K562 (cell line): ENCODE measurements around the gene HLCS. TPM values are rescaled to one million over a fixed set of nuclear protein-coding genes. Genes with fewer than 3 reads are reported as not detected.

Experiments
- GATAD2A ChIP-seq: fragments of 450-650 bp; IDR thresholded peaks from 2 replicates; pipeline ENCODE4 v1.6.1; 2017
- HNRNPUL1 ChIP-seq: fragments of 200-400 bp; formaldehyde crosslinking; IDR thresholded peaks from 2 replicates; pipeline ENCODE4 v1.6.1; 2017; ENCODE audit warnings: low read length
- MEF2A ChIP-seq: IDR thresholded peaks from 2 replicates; pipeline ENCODE4 v1.6.1; 2011; ENCODE audit warnings: low read depth, mild to moderate bottlenecking, low read length, moderate library complexity; ENCODE audit not compliant: control insufficient read depth
- MIER1 ChIP-seq: fragments of 450-650 bp; IDR thresholded peaks from 2 replicates; pipeline ENCODE4 v1.6.1; 2016; ENCODE audit warnings: antibody characterized with exemption, mild to moderate bottlenecking, low read depth
- NFE2 ChIP-seq: IDR thresholded peaks from 2 replicates; pipeline ENCODE4 v1.6.1; 2014; ENCODE audit warnings: antibody characterized with exemption, low read depth
- NR0B1 ChIP-seq: fragments of 450-650 bp; IDR thresholded peaks from one replicate; pipeline ENCODE4 v1.6.1; 2018; ENCODE audit warnings: mild to moderate bottlenecking, moderate library complexity; ENCODE audit not compliant: partially characterized antibody
- PCBP2 ChIP-seq: fragments of 200-400 bp; formaldehyde crosslinking; IDR thresholded peaks from 2 replicates; pipeline ENCODE4 v1.6.1; 2018; ENCODE audit warnings: low read length, low read depth, mild to moderate bottlenecking, moderate library complexity; ENCODE audit not compliant: poor library complexity, severe bottlenecking
- PHB2 ChIP-seq: fragments of 450-650 bp; IDR thresholded peaks from 2 replicates; pipeline ENCODE4 v1.6.1; 2017; ENCODE audit warnings: low read depth
- PTRF ChIP-seq: fragments of 450-650 bp; IDR thresholded peaks from 2 replicates; pipeline ENCODE4 v1.6.1; 2016; ENCODE audit warnings: mild to moderate bottlenecking, missing genetic modification characterization, missing compliant biosample characterization
- SAFB2 ChIP-seq: fragments of 200-400 bp; formaldehyde crosslinking; IDR thresholded peaks from 2 replicates; pipeline ENCODE4 v1.6.1; 2018; ENCODE audit warnings: borderline replicate concordance, low read length, low read depth, moderate library complexity; ENCODE audit not compliant: severe bottlenecking
- ZNF23 ChIP-seq: fragments of 250-450 bp; sonication (Bioruptor Pico); IDR thresholded peaks from 2 replicates; pipeline ENCODE4 v1.4.0; 2020; ENCODE audit warnings: mild to moderate bottlenecking
- polyA plus RNA-seq, 8 experiments: library from polyadenylated mRNA; depleted of rRNA in 4 of 8; stranded (reverse) in 5 of 8; unstranded in 3 of 8; fragments of >200 nt; fragmentation: Nextera tagmentation in 2 of 8; fragmentation: Illumina TruSeq in 1 of 8; extraction: Ambion mirVana in 2 of 8; extraction: Trizol in 1 of 8; gene quantifications; 2 replicates each; pipeline versions ENCODE4 v1.2.1 to v1.2.3, GENCODE V29; 2011 to 2014; ENCODE audit warnings: inconsistent platforms in 1 of 8, missing spikeins in 1 of 8
- total RNA-seq, 7 experiments: library from RNA; depleted of rRNA in 6 of 7; stranded (reverse); fragments of >200 nt in 6 of 7; fragmentation: Illumina TruSeq in 2 of 7; extraction: Trizol in 2 of 7; gene quantifications; 2 replicates each; pipeline versions ENCODE4 v1.2.1 to v1.2.3, GENCODE V29; 2011 to 2021; ENCODE audit warnings: low replicate concordance in 1 of 7
- TF ChIP-seq, protein P1 (sequence below), 2 experiments: IDR thresholded peaks; 2 replicates each; pipeline ENCODE4 v1.6.1; 2011; ENCODE audit warnings: borderline replicate concordance in 1 of 2, control low read depth in 1 of 2, low read depth in 1 of 2, low read length in 1 of 2, mild to moderate bottlenecking in 1 of 2, mixed read lengths in 1 of 2, moderate library complexity in 1 of 2; ENCODE audit not compliant: insufficient read depth in 1 of 2, insufficient read length in 1 of 2, poor library complexity in 1 of 2, severe bottlenecking in 1 of 2; ENCODE audit errors: extremely low read depth in 1 of 2
- TF ChIP-seq, protein P2 (sequence below): sonication (generic); formaldehyde crosslinking; IDR thresholded peaks from 2 replicates; pipeline ENCODE4 v1.8.0; 2022; ENCODE audit warnings: mild to moderate bottlenecking, missing genetic modification reagents, borderline replicate concordance

Gene HLCS
- total and polyA plus RNA-seq, 9 of the 15 experiments (the other 6 are each of a cell fraction or from before 2014, with no cell fraction given) = 3.0 to 21.5 (median 17.1) TPM

- TF ChIP-seq, protein P1, sequence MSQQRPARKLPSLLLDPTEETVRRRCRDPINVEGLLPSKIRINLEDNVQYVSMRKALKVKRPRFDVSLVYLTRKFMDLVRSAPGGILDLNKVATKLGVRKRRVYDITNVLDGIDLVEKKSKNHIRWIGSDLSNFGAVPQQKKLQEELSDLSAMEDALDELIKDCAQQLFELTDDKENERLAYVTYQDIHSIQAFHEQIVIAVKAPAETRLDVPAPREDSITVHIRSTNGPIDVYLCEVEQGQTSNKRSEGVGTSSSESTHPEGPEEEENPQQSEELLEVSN (IDR thresholded peaks at IDR 0.05; ENCODE audit: borderline replicate concordance in 1 of 2, extremely low read depth in 1 of 2, insufficient read depth in 1 of 2, insufficient read length in 1 of 2, low read depth in 1 of 2, low read length in 1 of 2, poor library complexity in 1 of 2, severe bottlenecking in 1 of 2) = peak; percentile 43 to 73
- TF ChIP-seq GATAD2A (no peak), PHB2 (no peak), MEF2A (no peak), HNRNPUL1 (no peak), ZNF23 (CRISPR knock-in tag) (no peak), NR0B1 (no peak), PTRF (no peak), MIER1 (no peak), NFE2 (no peak), PCBP2 (no peak), SAFB2 (no peak)
- TF ChIP-seq, protein P2, sequence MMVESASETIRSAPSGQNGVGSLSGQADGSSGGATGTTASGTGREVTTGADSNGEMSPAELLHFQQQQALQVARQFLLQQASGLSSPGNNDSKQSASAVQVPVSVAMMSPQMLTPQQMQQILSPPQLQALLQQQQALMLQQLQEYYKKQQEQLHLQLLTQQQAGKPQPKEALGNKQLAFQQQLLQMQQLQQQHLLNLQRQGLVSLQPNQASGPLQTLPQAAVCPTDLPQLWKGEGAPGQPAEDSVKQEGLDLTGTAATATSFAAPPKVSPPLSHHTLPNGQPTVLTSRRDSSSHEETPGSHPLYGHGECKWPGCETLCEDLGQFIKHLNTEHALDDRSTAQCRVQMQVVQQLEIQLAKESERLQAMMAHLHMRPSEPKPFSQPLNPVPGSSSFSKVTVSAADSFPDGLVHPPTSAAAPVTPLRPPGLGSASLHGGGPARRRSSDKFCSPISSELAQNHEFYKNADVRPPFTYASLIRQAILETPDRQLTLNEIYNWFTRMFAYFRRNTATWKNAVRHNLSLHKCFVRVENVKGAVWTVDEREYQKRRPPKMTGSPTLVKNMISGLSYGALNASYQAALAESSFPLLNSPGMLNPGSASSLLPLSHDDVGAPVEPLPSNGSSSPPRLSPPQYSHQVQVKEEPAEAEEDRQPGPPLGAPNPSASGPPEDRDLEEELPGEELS (CRISPR knock-in tag) = 0 out of 2 replicates have a peak, but pooled peaks have one; percentile 53
These were observed at the start of gene HLCS (continued) for GRCh38 chr21:36966066-36966820.
